ENCODE results near the gene EMX1. TPM values are rescaled to one million over a fixed set of nuclear protein-coding genes. Genes with fewer than 3 reads are reported as not detected.

Gene EMX1
- total RNA-seq, 1 donor = not detected

DNA sequence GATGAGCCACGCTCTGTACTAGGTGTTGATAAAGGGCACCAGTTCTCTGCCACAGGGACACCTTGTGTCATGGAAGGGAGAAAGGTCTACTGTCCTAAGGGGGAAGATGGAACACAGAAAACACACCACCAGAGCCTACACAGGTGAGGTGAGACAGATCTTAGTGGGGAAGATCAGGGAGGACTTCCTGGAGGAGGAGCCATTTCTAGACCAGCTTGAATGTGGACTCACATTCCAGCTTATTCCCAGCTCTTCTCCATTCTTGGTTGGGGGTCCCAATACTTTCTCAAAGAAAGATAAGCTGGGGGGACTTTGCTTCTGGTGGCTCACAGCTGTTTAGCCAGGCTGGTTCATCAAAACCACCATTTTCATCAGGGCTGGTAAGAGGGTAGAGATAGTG is 36.2 kb downstream of the EMX1 start:
- no peak for DNase-seq (ENCODE audit: low read depth)
- TF ChIP-seq, protein P1, sequence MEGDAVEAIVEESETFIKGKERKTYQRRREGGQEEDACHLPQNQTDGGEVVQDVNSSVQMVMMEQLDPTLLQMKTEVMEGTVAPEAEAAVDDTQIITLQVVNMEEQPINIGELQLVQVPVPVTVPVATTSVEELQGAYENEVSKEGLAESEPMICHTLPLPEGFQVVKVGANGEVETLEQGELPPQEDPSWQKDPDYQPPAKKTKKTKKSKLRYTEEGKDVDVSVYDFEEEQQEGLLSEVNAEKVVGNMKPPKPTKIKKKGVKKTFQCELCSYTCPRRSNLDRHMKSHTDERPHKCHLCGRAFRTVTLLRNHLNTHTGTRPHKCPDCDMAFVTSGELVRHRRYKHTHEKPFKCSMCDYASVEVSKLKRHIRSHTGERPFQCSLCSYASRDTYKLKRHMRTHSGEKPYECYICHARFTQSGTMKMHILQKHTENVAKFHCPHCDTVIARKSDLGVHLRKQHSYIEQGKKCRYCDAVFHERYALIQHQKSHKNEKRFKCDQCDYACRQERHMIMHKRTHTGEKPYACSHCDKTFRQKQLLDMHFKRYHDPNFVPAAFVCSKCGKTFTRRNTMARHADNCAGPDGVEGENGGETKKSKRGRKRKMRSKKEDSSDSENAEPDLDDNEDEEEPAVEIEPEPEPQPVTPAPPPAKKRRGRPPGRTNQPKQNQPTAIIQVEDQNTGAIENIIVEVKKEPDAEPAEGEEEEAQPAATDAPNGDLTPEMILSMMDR (IDR thresholded peaks at IDR 0.05; ENCODE audit: insufficient read depth, low read depth, low read length) = no peak
- no peak overlapping the region for H3K4me3 ChIP-seq (ENCODE audit: low read depth, low read length)

DNA sequence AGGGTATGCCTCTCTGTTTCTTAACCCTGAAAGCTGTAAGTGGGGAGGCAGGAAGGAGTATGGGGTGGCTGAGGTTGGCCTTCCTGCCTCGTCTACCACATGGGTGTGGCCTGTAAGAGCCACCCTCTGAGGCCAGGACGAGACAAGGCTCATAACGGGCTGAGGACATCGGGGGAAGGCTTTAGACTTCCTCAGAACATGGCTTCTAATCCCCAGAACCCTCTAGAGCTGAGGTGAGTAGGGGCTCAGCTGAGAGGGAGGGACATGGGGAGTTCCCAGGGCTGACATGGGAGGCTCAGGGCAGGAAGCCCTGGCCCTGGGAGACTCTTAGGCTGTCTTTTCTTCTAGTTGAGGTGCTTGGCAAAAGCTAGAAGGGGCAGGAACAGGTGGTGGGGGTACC is 36.7 kb downstream of the EMX1 start:
- no peak for DNase-seq (ENCODE audit: low read depth)
- TF ChIP-seq, protein P1 (IDR thresholded peaks at IDR 0.05; ENCODE audit: insufficient read depth, low read depth, low read length) = no peak
- H3K4me3 ChIP-seq (ENCODE audit: low read depth, low read length) = no peak overlapping the region

DNA sequence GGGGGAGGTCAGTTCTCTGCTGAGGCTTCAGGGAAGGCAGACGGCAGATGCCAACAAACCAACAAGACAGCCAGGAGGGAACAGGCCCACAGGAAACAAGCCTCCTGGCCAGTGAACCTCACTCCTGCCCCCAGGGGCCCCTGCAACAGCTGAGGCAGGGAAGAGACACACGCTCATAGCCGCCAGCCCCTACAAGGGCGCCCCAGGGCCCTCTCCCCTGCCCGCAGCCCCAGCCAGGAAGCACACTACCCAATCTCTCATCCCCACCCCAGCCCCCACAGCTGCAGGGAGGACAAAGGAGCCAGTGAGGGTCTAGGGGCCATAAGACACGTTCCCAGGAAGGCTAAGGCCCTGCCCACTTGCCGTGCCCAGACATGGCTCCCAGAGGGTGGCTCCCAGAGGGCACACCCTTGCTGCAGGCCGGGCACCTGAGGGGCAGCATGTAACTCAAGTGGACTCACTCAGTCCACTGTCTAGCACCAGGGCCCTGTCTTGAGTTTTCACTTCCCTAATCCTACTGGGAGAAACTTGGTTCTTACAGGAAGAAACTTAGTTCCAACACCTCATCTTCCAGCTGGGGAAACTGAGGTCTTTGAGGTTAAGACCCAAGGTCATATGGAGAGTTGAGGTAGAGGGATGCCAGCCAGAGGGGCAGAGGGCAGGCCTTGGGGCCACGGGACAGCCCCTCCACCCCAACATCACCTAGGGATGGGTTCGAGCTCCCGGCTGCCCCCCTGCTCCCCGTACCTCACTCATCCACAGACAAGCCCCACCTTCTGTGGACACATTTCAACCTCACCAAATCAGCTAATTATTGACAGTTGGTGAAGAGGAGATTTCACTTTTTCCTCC is 37.3 kb downstream of the EMX1 start:
- TF ChIP-seq, protein P1 (IDR thresholded peaks at IDR 0.05; ENCODE audit: insufficient read depth, low read depth, low read length) = no peak
- no peak for DNase-seq (ENCODE audit: low read depth)
- no peak overlapping the region for H3K4me3 ChIP-seq (ENCODE audit: low read depth, low read length)

DNA sequence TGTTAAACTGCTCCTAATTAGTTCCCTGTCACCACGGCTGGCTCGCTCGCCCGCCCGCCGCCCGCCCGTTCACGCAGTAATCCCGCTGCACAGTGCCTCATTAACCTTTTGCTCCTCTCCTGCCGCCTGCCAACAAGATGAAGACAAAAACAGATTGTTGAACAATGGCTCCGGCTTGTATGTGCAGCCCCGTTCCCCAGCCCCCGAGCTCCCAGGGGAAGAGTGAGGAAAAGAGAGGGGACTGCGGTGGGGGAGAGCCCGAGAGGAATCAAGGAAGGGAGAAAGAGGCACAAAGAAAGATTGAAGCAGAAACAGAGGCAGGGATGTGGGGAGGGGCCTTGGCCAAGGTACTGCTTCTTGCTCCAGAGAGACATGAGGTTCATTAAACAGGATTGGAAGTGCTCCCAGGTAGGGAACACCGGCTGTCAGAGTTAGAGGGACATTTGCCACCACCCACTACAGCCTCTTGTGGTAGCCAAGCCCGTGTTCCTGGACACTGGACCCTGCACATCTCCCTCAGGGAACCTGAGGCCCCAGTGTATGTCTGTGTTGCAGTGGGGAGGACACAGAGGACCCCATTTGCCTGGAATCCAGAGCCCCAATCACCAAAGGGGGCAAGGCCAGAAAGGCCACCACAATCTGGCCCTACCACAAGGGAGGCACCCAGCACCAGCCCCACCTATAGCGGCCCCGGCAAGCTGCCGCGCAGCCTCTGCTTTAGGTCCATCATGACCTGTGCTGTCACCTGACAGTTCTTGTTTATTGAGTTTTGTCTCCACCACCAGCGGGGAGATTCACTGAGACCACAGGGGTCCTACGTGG is 38.1 kb downstream of the EMX1 start:
- TF ChIP-seq, protein P1 (IDR thresholded peaks at IDR 0.05; ENCODE audit: insufficient read depth, low read depth, low read length) = no peak
- H3K4me3 ChIP-seq (ENCODE audit: low read depth, low read length) = no peak overlapping the region
- DNase-seq (ENCODE audit: low read depth) = no peak

DNA sequence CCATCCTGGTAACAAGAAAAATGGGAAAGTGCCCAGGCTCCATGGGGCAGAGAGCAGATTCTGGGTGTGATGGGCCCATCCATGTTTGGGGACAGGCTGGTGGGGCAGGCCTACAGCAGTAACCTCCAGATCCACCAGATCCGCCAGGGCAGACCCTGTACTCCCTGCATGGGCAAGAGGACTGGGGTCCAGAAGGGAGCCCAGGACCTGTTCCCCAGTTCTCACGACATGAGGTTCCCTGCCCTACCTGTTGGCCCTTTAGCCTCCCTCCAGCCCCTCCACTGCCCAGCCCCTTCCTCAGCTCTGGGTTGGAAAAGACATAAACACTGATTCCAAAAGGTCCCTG is 38.7 kb downstream of the EMX1 start:
- no peak for DNase-seq (ENCODE audit: low read depth)
- TF ChIP-seq, protein P1 (IDR thresholded peaks at IDR 0.05; ENCODE audit: insufficient read depth, low read depth, low read length) = no peak
- H3K4me3 ChIP-seq (ENCODE audit: low read depth, low read length) = no peak overlapping the region

DNA sequence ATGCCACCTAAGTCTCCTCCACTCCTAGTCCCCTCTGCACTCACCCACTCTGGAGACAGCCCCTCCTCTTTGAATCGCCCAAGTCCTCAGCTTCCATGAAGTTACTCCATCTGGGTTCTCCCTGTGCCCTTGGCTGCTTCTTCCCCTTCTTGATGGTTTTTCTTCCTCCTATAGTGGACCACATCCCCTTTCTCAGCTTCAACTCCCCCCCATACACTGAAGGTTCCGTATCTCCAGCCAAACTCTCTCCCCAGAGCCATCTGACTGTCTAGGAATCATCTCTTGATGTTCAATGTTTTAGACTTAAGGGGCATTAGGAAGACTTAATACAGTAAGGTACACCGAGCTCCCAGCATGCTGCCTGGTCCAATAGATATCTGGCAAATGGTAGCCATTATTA is 39.6 kb downstream of the EMX1 start:
- no peak for DNase-seq (ENCODE audit: low read depth)
- TF ChIP-seq, protein P1 (IDR thresholded peaks at IDR 0.05; ENCODE audit: insufficient read depth, low read depth, low read length) = no peak
- H3K4me3 ChIP-seq (ENCODE audit: low read depth, low read length) = no peak overlapping the region
